Spleen (tissue), 11 donors: ENCODE data around the gene AGFG2. TPM values are rescaled to one million over a fixed set of nuclear protein-coding genes. Genes with fewer than 3 reads are reported as not detected.
A peak's percentile ranks its signal among the peaks of the same experiment; 100 is the strongest.

Experiments
- DNase-seq: peaks from one replicate; pipeline ENCODE4 v3.0.0-alpha.2; 2020
- H3K27ac ChIP-seq, 8 donors: fragments of 200-600 bp; sonication (generic) in 7 of 8; 1 replicate in 4 of 8; 2 replicates in 4 of 8; pipeline versions ENCODE4 v1.5.0 to v1.8.0; 2016 to 2021; ENCODE audit warnings: inconsistent platforms in 4 of 8, mild to moderate bottlenecking in 4 of 8, moderate library complexity in 1 of 8
- H3K27me3 ChIP-seq, 7 donors: fragments of 200-600 bp; sonication (generic) in 6 of 7; replicated peaks in 1 of 7; 1 replicate in 4 of 7; 2 replicates in 3 of 7; pipeline versions ENCODE4 v1.5.0 to v1.8.0; 2016 to 2021; ENCODE audit warnings: inconsistent platforms in 3 of 7, mild to moderate bottlenecking in 1 of 7
- H3K36me3 ChIP-seq, 6 donors: fragments of 200-600 bp; sonication (generic) in 5 of 6; 1 replicate in 4 of 6; 2 replicates in 2 of 6; pipeline versions ENCODE4 v1.5.0 to v1.8.0; 2016 to 2021; ENCODE audit warnings: inconsistent platforms in 2 of 6
- H3K4me1 ChIP-seq, 6 donors: fragments of 200-600 bp; sonication (generic) in 5 of 6; 1 replicate in 3 of 6; 2 replicates in 3 of 6; pipeline versions ENCODE4 v1.5.0 to v1.8.0; 2016 to 2021; ENCODE audit warnings: inconsistent platforms in 3 of 6
- H3K4me3 ChIP-seq, 8 donors: fragments of 200-600 bp; sonication (generic) in 7 of 8; 1 replicate in 4 of 8; 2 replicates in 4 of 8; pipeline versions ENCODE4 v1.5.0 to v1.8.0; 2016 to 2021; ENCODE audit warnings: inconsistent platforms in 4 of 8, mild to moderate bottlenecking in 4 of 8, moderate library complexity in 2 of 8
- H3K9me3 ChIP-seq, 8 donors: fragments of 200-600 bp; sonication (generic) in 7 of 8; 1 replicate in 4 of 8; 2 replicates in 4 of 8; pipeline versions ENCODE4 v1.5.0 to v1.8.0; 2016 to 2021; ENCODE audit warnings: inconsistent platforms in 4 of 8
- POLR2A ChIP-seq, 3 donors: fragments of 450-650 bp; IDR thresholded peaks; one replicate each; pipeline ENCODE4 v1.5.1; 2017; ENCODE audit warnings: antibody characterized with exemption in 3 of 3, mild to moderate bottlenecking in 1 of 3
- POLR2AphosphoS5 ChIP-seq, 3 donors: sonication (generic); formaldehyde crosslinking; IDR thresholded peaks; one replicate each; pipeline ENCODE4 v1.5.1; 2017; ENCODE audit warnings: antibody characterized with exemption in 3 of 3
- WGBS, 5 donors: extraction: QIAGEN DNeasy Blood & Tissue Kit in 3 of 5; methylation state at CpG; one replicate each; pipeline versions ENCODE4 v1.1.5 to v1.1.7; 2013 to 2018; 5-methylcytosine and 5-hydroxymethylcytosine counted together
- intact Hi-C: fragments of 100-400 bp; cut with DNase I; formaldehyde crosslinking; loops from one replicate; pipeline ENCODE4 v1.15.0; 2023; ENCODE audit warnings: low total_unique reads
- polyA plus RNA-seq, 3 donors: library from polyadenylated mRNA; stranded (reverse); fragments of 200-250 nt; gene quantifications; one replicate each; pipeline ENCODE4 v1.2.1, GENCODE V29; 2013
- total RNA-seq, 7 donors: library from RNA; depleted of rRNA in 3 of 7; stranded (reverse); fragments of >200 nt in 3 of 7; fragmentation: NEBNext Ultra II Directional in 4 of 7; extraction: Animal tissue kit (Norgen Biotek cat#: 25700) in 4 of 7; gene quantifications; one replicate each; pipeline versions ENCODE4 v1.1.0 to v1.2.1, GENCODE V29; 2016 to 2021
- TF ChIP-seq, protein P1 (sequence below), 11 experiments: fragments of 200-600 bp in 7 of 11; fragments of 450-650 bp in 4 of 11; sonication (generic) in 4 of 11; IDR thresholded peaks in 8 of 11; conservative IDR thresholded peaks in 3 of 11; 1 replicate in 7 of 11; 2 replicates in 4 of 11; pipeline versions ENCODE4 v1.4.0 to v1.8.0; 2016 to 2021; ENCODE audit warnings: antibody characterized with exemption in 11 of 11, inconsistent platforms in 4 of 11, mild to moderate bottlenecking in 1 of 11
- donor health status: healthy with polysubstance abuse.
- donor health status: DM: no; HTN: no; CAD: no; lungs with moderate emphysema.
- donor health status: DM: no; HTN: no; CAD: no.
- donor health status: Bipolar disorder and iron deficiency.
- donor health status: healthy.
- donor health status: DM: no; HTN: no; CAD: no.
- donor health status: DM: yes; HTN: yes; CAD: no.

AGFG2 gene
- total and polyA plus RNA-seq, 10 donors, result 14.2 to 110 (median 51.4) TPM

DNA sequence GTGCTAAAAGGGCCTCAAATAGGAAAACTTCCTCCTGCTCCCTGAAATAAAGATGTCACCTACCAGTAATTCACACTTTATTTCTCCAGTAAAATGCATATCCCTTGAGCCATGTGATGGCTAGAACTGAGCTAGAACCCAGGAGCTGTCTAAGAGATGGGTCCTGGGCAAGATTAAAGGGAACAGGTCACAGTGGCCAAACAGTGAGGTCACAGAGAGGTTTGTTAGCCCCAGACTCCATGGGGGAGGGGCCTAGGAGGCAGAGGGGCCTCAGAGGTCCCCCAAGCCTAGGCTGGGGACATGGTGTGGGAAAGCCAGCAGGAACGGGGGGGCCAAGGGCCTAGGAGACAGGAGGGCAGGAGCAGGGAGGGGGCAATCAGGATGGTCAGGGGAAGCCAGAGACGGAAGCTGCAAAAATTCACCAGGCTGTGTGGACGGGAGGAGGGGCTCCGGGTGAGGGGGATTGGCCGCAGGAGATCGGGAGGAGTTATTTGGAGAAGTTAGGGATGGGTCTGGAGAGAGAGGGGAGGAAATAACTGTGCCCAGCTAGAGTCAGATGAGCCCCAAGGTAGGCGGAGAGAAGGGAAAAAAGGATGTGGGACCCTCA lies 50.4 kb downstream of the AGFG2 start:
- H3K4me1 ChIP-seq, result peaks cover 4 to 39% (median 23%) of the 10 kb centered on the region in 6 donors
- H3K36me3 ChIP-seq, result no peaks in the 10 kb centered on the region
- WGBS, 5 donors, result 48 to 57% (median 55%) methylated on average over 7 of the region's 7 CpGs
- DNase-seq, result peak; percentile 63
- no peak overlapping the region for H3K4me3 ChIP-seq
- no peak overlapping the region for H3K27ac ChIP-seq
- intact Hi-C loops, result no loop called here
- TF ChIP-seq POLR2AphosphoS5 (IDR thresholded peaks at IDR 0.05) (no peak), POLR2A (IDR thresholded peaks at IDR 0.05) (no peak)
- TF ChIP-seq, protein P1, sequence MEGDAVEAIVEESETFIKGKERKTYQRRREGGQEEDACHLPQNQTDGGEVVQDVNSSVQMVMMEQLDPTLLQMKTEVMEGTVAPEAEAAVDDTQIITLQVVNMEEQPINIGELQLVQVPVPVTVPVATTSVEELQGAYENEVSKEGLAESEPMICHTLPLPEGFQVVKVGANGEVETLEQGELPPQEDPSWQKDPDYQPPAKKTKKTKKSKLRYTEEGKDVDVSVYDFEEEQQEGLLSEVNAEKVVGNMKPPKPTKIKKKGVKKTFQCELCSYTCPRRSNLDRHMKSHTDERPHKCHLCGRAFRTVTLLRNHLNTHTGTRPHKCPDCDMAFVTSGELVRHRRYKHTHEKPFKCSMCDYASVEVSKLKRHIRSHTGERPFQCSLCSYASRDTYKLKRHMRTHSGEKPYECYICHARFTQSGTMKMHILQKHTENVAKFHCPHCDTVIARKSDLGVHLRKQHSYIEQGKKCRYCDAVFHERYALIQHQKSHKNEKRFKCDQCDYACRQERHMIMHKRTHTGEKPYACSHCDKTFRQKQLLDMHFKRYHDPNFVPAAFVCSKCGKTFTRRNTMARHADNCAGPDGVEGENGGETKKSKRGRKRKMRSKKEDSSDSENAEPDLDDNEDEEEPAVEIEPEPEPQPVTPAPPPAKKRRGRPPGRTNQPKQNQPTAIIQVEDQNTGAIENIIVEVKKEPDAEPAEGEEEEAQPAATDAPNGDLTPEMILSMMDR (IDR thresholded peaks at IDR 0.05 in 8 of 11, conservative IDR thresholded peaks at IDR 0.05 in 3 of 11), result no peak
- H3K9me3 ChIP-seq, result no peaks in the 10 kb centered on the region
- H3K27me3 ChIP-seq, result peaks cover 0 to 30% (median 0%) of the 10 kb centered on the region in 7 donors

DNA sequence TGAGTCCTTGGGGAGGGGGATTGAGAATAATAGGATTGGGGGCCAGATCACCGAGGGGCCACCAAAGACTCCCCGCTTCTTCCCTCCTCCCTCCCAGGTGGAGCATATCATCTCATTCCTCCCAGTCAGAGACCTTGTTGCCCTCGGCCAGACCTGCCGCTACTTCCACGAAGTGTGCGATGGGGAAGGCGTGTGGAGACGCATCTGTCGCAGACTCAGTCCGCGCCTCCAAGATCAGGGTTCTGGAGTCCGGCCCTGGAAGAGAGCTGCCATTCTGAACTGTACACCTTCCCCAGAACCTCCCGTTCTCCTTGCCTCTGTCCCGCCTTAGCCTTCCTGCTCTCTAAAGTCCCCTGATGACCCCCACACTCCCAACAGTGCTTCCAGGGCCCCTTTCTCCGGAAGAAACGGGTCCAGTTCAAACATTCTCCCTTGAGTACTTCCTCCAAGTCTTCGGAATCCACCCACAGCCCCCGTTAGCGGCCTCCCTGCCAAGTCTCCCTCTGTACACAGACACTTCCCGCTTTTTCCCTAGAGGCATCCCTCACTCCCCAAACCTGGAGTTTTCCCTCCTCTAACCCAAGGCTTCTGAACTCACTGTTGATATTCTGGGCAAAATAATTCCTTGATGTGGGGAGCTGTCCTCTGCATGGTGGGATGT lies 51.2 kb downstream of the AGFG2 start:
- TF ChIP-seq, protein P1 (IDR thresholded peaks at IDR 0.05 in 8 of 11, conservative IDR thresholded peaks at IDR 0.05 in 3 of 11), result no peak
- TF ChIP-seq POLR2A (IDR thresholded peaks at IDR 0.05), result no peak
- TF ChIP-seq POLR2AphosphoS5 (IDR thresholded peaks at IDR 0.05), result no peak
- intact Hi-C loops, result no loop called here
- DNase-seq, result peak; percentile 69
- H3K27ac ChIP-seq, result peak overlapping the region in 3 of 8 donors; percentile 7 to 41 (median 21)
- no peak overlapping the region for H3K4me3 ChIP-seq
- H3K4me1 ChIP-seq, result peaks cover 4 to 31% (median 15%) of the 10 kb centered on the region in 6 donors
- H3K36me3 ChIP-seq, result no peaks in the 10 kb centered on the region
- no peaks in the 10 kb centered on the region for H3K9me3 ChIP-seq
- H3K27me3 ChIP-seq, result peaks cover 0 to 30% (median 0%) of the 10 kb centered on the region in 7 donors
- 28 to 39% (median 36%) methylated on average over 20 of the region's 20 CpGs for WGBS, 5 donors

DNA sequence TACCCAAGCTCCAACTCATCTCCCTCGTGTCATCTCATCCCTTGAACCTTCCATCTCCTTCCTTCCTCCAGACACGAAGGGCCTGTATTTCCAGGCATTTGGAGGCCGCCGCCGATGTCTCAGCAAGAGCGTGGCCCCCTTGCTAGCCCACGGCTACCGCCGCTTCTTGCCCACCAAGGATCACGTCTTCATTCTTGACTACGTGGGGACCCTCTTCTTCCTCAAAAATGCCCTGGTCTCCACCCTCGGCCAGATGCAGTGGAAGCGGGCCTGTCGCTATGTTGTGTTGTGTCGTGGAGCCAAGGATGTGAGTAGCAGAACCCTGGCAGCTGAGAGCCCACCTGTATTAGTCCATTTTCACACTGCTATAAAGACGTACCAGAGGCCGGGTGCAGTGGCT lies 52.6 kb downstream of the AGFG2 start:
- intact Hi-C loops, result no loop called here

More for the DNA sequence above, 52.6 kb downstream of the AGFG2 start:
- 90 to 95% (median 91%) methylated on average over 17 of the region's 17 CpGs for WGBS, 5 donors
- Histone ChIP-seq H3K4me3 (no peak overlapping the region), H3K36me3 (no peaks in the 10 kb centered on the region), H3K27ac (no peak overlapping the region), H3K27me3 (peaks cover 0 to 30% (median 0%) of the 10 kb centered on the region in 7 donors), H3K4me1 (peaks cover 4 to 25% (median 13%) of the 10 kb centered on the region in 6 donors), H3K9me3 (no peaks in the 10 kb centered on the region)
- TF ChIP-seq, protein P1 (IDR thresholded peaks at IDR 0.05 in 8 of 11, conservative IDR thresholded peaks at IDR 0.05 in 3 of 11), result no peak
- TF ChIP-seq POLR2A (IDR thresholded peaks at IDR 0.05) (no peak), POLR2AphosphoS5 (IDR thresholded peaks at IDR 0.05) (no peak)
- DNase-seq, result no peak
